ENCODE results near the gene NDUFB2. TPM values are rescaled to one million over a fixed set of nuclear protein-coding genes. Genes with fewer than 3 reads are reported as not detected.
"Not testable (repeated sequence)": the region's sequence is repeated elsewhere in the genome, so short reads cannot be mapped to it uniquely, and the experiment has no call there.

Gene NDUFB2
- total RNA-seq, 1 donor from 2014 or later: 326 TPM

GRCh38 chr7:140707132-140707531 lies 10.6 kb downstream of the NDUFB2 start:
- TF ChIP-seq CTCF (IDR thresholded peaks at IDR 0.05; ENCODE audit: unreplicated experiment): no peak
- no peak for DNase-seq (ENCODE audit: low spot score)
- Mint-ChIP-seq H3K36me3 (ENCODE audit: low read depth, unreplicated experiment) (peaks cover 16% of the 10 kb centered on the region), H3K9me3 (ENCODE audit: unreplicated experiment) (no peaks in the 10 kb centered on the region), H3K4me1 (ENCODE audit: unreplicated experiment) (no peaks in the 10 kb centered on the region), H3K4me3 (ENCODE audit: unreplicated experiment) (peak overlapping the region; percentile 49), H3K27me3 (ENCODE audit: unreplicated experiment) (no peaks in the 10 kb centered on the region), H3K27ac (ENCODE audit: unreplicated experiment) (no peak overlapping the region)

GRCh38 chr7:140708764-140709163 lies 12.3 kb downstream of the NDUFB2 start:
- not testable (repeated sequence) for H3K4me3 Mint-ChIP-seq (ENCODE audit: unreplicated experiment)

GRCh38 chr7:140712392-140712791 lies 15.9 kb downstream of the NDUFB2 start:
- not testable (repeated sequence) for H3K4me1 Mint-ChIP-seq (ENCODE audit: unreplicated experiment); H3K27ac Mint-ChIP-seq (ENCODE audit: unreplicated experiment); H3K9me3 Mint-ChIP-seq (ENCODE audit: unreplicated experiment); H3K4me3 Mint-ChIP-seq (ENCODE audit: unreplicated experiment); H3K27me3 Mint-ChIP-seq (ENCODE audit: unreplicated experiment); DNase-seq (ENCODE audit: low spot score)
- H3K36me3 Mint-ChIP-seq (ENCODE audit: low read depth, unreplicated experiment): peaks cover 27% of the 10 kb centered on the region

More at GRCh38 chr7:140708764-140709163, 12.3 kb downstream of the NDUFB2 start:
- H3K9me3 Mint-ChIP-seq (ENCODE audit: unreplicated experiment); H3K4me1 Mint-ChIP-seq (ENCODE audit: unreplicated experiment); H3K27me3 Mint-ChIP-seq (ENCODE audit: unreplicated experiment); H3K27ac Mint-ChIP-seq (ENCODE audit: unreplicated experiment); DNase-seq (ENCODE audit: low spot score): not testable (repeated sequence)
- H3K36me3 Mint-ChIP-seq (ENCODE audit: low read depth, unreplicated experiment): peaks cover 22% of the 10 kb centered on the region

- Mint-ChIP-seq H3K36me3 (ENCODE audit: low read depth, unreplicated experiment) (peaks cover 23% of the 10 kb centered on the region), H3K4me3 (ENCODE audit: unreplicated experiment) (peak overlapping the region; percentile 11), H3K27me3 (ENCODE audit: unreplicated experiment) (no peaks in the 10 kb centered on the region), H3K27ac (ENCODE audit: unreplicated experiment) (peak overlapping the region; percentile 20), H3K4me1 (ENCODE audit: unreplicated experiment) (peaks cover 6% of the 10 kb centered on the region), H3K9me3 (ENCODE audit: unreplicated experiment) (no peaks in the 10 kb centered on the region)
- no peak for DNase-seq (ENCODE audit: low spot score)
- no peak for TF ChIP-seq CTCF (IDR thresholded peaks at IDR 0.05; ENCODE audit: unreplicated experiment)
These were observed 18.0 kb downstream of the NDUFB2 start for GRCh38 chr7:140714331-140715040.

GRCh38 chr7:140719721-140720120 lies 23.2 kb downstream of the NDUFB2 start:
- H3K4me3 Mint-ChIP-seq (ENCODE audit: unreplicated experiment): no peak overlapping the region
- DNase-seq (ENCODE audit: low spot score): no peak
- peaks cover 22% of the 10 kb centered on the region for H3K4me1 Mint-ChIP-seq (ENCODE audit: unreplicated experiment)
- H3K9me3 Mint-ChIP-seq (ENCODE audit: unreplicated experiment): no peaks in the 10 kb centered on the region
- peak overlapping the region; percentile 92 for H3K27ac Mint-ChIP-seq (ENCODE audit: unreplicated experiment)
- no peak for TF ChIP-seq CTCF (IDR thresholded peaks at IDR 0.05; ENCODE audit: unreplicated experiment)
- H3K36me3 Mint-ChIP-seq (ENCODE audit: low read depth, unreplicated experiment): peaks cover 14% of the 10 kb centered on the region
- H3K27me3 Mint-ChIP-seq (ENCODE audit: unreplicated experiment): no peaks in the 10 kb centered on the region

- Mint-ChIP-seq H3K27me3 (ENCODE audit: unreplicated experiment) (no peaks in the 10 kb centered on the region), H3K9me3 (ENCODE audit: unreplicated experiment) (no peaks in the 10 kb centered on the region), H3K4me3 (ENCODE audit: unreplicated experiment) (no peak overlapping the region), H3K27ac (ENCODE audit: unreplicated experiment) (no peak overlapping the region), H3K36me3 (ENCODE audit: low read depth, unreplicated experiment) (peaks cover 6% of the 10 kb centered on the region), H3K4me1 (ENCODE audit: unreplicated experiment) (peaks cover 33% of the 10 kb centered on the region)
- no peak for TF ChIP-seq CTCF (IDR thresholded peaks at IDR 0.05; ENCODE audit: unreplicated experiment)
- no peak for DNase-seq (ENCODE audit: low spot score)
These were observed 25.7 kb downstream of the NDUFB2 start for GRCh38 chr7:140722254-140722653.
